Chondrocyte (in vitro differentiated cells): ENCODE results near the gene DGKI. TPM values are rescaled to one million over a fixed set of nuclear protein-coding genes. Genes with fewer than 3 reads are reported as not detected.
A peak's percentile ranks its signal among the peaks of the same experiment; 100 is the strongest.

Source experiments
- DNase-seq: peaks from one replicate; pipeline ENCODE4 v3.0.0; 2021; ENCODE audit warnings: mixed read lengths, low spot score
- H3K27ac Mint-ChIP-seq: one replicate; pipeline ENCODE4 v1.8.0; 2021; ENCODE audit warnings: mild to moderate bottlenecking, moderate library complexity, mixed read lengths; ENCODE audit not compliant: unreplicated experiment
- H3K27me3 Mint-ChIP-seq: 2 replicates; pipeline ENCODE4 v1.8.0; 2021; ENCODE audit warnings: low read depth, mixed read lengths
- H3K36me3 Mint-ChIP-seq: 2 replicates; pipeline ENCODE4 v1.8.0; 2021; ENCODE audit warnings: low read depth, mixed read lengths
- H3K4me1 Mint-ChIP-seq: 2 replicates; pipeline ENCODE4 v1.8.0; 2021; ENCODE audit warnings: low read depth, mild to moderate bottlenecking, mixed read lengths
- H3K4me3 Mint-ChIP-seq: one replicate; pipeline ENCODE4 v1.8.0; 2021; ENCODE audit warnings: mild to moderate bottlenecking, moderate library complexity, mixed read lengths; ENCODE audit not compliant: unreplicated experiment
- H3K9me3 Mint-ChIP-seq: 2 replicates; pipeline ENCODE4 v1.8.0; 2021; ENCODE audit warnings: low read depth, mixed read lengths
- total RNA-seq: library from RNA; stranded (reverse); gene quantifications from 3 replicates; pipeline ENCODE4 v1.2.1, GENCODE V29; 2021
- TF ChIP-seq, protein P1 (sequence below): fragments of 200-600 bp; sonication (generic); IDR thresholded peaks from 2 replicates; pipeline ENCODE4 v1.5.0; 2021; ENCODE audit warnings: antibody characterized with exemption, mild to moderate bottlenecking, moderate library complexity

DGKI gene
- total RNA-seq, 1 donor from 2014 or later: 15.3 TPM

- no peaks in the 10 kb centered on the region for H3K27me3 Mint-ChIP-seq
- DNase-seq: no peak
- TF ChIP-seq, protein P1, sequence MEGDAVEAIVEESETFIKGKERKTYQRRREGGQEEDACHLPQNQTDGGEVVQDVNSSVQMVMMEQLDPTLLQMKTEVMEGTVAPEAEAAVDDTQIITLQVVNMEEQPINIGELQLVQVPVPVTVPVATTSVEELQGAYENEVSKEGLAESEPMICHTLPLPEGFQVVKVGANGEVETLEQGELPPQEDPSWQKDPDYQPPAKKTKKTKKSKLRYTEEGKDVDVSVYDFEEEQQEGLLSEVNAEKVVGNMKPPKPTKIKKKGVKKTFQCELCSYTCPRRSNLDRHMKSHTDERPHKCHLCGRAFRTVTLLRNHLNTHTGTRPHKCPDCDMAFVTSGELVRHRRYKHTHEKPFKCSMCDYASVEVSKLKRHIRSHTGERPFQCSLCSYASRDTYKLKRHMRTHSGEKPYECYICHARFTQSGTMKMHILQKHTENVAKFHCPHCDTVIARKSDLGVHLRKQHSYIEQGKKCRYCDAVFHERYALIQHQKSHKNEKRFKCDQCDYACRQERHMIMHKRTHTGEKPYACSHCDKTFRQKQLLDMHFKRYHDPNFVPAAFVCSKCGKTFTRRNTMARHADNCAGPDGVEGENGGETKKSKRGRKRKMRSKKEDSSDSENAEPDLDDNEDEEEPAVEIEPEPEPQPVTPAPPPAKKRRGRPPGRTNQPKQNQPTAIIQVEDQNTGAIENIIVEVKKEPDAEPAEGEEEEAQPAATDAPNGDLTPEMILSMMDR: no peak
- H3K4me3 Mint-ChIP-seq: no peak overlapping the region
- no peak overlapping the region for H3K27ac Mint-ChIP-seq
- H3K36me3 Mint-ChIP-seq: peaks cover 5% of the 10 kb centered on the region
- H3K9me3 Mint-ChIP-seq: no peaks in the 10 kb centered on the region
- H3K4me1 Mint-ChIP-seq: peaks cover 7% of the 10 kb centered on the region
Observed at GRCh38 chr7:137628216-137628615, 218.6 kb downstream of the DGKI start.

DNA sequence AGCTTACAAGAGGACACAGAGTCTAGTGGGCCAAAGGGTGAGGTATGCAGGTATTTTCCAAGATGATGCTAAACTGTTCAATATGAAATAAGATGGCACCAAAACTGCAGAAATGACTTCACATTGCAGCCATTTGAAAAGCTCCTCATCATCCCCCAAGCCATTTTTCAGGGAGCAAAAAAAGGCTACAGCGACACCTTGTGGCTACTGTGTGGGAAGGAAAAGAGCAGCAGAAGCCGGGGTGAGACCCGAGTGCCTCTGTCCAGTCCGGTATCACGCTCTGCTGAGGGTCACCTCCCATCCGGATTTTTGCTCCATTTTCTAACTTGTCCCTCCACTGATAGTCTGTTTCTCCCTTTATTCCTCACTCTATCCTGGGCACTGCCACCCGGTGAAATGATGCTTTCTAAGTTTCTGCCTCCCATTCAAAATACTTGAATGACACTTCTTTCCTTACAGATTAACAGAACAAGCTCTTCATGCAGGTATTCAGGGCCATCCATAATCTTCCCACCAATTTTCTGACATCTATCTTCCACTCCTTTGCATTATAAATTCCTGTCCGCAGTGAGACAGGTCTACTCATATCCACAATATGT, 220.2 kb downstream of the DGKI start:
- no peak for DNase-seq
- Mint-ChIP-seq H3K27ac (no peak overlapping the region), H3K4me1 (peaks cover 7% of the 10 kb centered on the region), H3K4me3 (no peak overlapping the region), H3K36me3 (peaks cover 3% of the 10 kb centered on the region), H3K27me3 (no peaks in the 10 kb centered on the region), H3K9me3 (no peaks in the 10 kb centered on the region)
- TF ChIP-seq, protein P1: peak; percentile 86

- Mint-ChIP-seq H3K36me3 (peaks cover 2% of the 10 kb centered on the region), H3K4me1 (peaks cover 7% of the 10 kb centered on the region), H3K27ac (no peak overlapping the region), H3K4me3 (no peak overlapping the region), H3K27me3 (no peaks in the 10 kb centered on the region), H3K9me3 (no peaks in the 10 kb centered on the region)
- no peak for DNase-seq
- TF ChIP-seq, protein P1: peak; percentile 52
Observed at GRCh38 chr7:137625197-137625596, 221.6 kb downstream of the DGKI start.

DNA sequence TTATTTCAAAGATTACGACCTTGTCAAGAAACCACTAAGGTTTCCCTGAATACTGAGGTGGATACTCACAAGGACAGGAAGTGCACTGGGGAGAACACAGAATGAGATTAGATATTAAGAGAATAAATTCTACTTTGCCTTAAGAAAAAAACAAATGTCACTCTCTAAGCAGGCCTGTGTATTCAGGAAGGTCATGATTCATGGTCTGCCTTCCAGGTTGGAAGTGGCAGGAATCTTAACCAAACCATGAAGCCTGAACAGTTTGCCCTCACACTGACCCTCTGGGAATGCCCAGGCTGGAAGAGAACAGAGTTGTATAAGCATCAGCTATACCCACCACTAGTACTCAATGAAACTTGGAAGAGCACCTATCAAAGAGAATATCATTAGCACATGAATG, 227.6 kb downstream of the DGKI start:
- Mint-ChIP-seq H3K9me3 (no peaks in the 10 kb centered on the region), H3K4me3 (no peak overlapping the region), H3K27ac (no peak overlapping the region), H3K4me1 (peaks cover 9% of the 10 kb centered on the region), H3K36me3 (peaks cover 13% of the 10 kb centered on the region), H3K27me3 (no peaks in the 10 kb centered on the region)
- no peak for DNase-seq
- TF ChIP-seq, protein P1: no peak

GRCh38 chr7:137618748-137619147, 228.0 kb downstream of the DGKI start:
- TF ChIP-seq, protein P1: no peak
- Mint-ChIP-seq H3K4me1 (peaks cover 9% of the 10 kb centered on the region), H3K27me3 (no peaks in the 10 kb centered on the region), H3K27ac (no peak overlapping the region), H3K36me3 (peaks cover 13% of the 10 kb centered on the region), H3K9me3 (no peaks in the 10 kb centered on the region), H3K4me3 (no peak overlapping the region)
- DNase-seq: no peak
